ENCODE results near the gene GPATCH8.

GPATCH8 gene

DNA sequence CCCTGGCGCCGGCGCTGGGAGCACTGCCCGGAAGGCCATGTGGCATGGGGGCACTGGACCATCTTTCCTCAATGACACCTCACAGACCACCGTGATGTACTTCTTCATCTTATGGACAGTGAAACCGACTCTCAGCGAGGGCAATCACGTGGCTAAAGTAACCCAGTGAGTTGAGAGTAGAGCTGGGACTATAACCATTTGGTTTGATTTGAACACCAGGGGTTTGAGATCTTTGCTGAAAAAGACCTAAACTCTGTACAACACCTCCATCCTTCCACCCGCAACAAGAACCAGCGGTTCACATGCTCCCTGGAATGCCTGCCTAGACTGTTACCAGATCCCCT is 117.1 kb downstream of the GPATCH8 start (continued):
- TF ChIP-seq, protein P1, sequence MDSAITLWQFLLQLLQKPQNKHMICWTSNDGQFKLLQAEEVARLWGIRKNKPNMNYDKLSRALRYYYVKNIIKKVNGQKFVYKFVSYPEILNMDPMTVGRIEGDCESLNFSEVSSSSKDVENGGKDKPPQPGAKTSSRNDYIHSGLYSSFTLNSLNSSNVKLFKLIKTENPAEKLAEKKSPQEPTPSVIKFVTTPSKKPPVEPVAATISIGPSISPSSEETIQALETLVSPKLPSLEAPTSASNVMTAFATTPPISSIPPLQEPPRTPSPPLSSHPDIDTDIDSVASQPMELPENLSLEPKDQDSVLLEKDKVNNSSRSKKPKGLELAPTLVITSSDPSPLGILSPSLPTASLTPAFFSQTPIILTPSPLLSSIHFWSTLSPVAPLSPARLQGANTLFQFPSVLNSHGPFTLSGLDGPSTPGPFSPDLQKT (IDR thresholded peaks at IDR 0.05; ENCODE audit: borderline replicate concordance, low read depth, low read length): no peak
- no peak for TF ChIP-seq ZNF600 (tag by site-specific recombination; IDR thresholded peaks at IDR 0.05)
- TF ChIP-seq, protein P2, sequence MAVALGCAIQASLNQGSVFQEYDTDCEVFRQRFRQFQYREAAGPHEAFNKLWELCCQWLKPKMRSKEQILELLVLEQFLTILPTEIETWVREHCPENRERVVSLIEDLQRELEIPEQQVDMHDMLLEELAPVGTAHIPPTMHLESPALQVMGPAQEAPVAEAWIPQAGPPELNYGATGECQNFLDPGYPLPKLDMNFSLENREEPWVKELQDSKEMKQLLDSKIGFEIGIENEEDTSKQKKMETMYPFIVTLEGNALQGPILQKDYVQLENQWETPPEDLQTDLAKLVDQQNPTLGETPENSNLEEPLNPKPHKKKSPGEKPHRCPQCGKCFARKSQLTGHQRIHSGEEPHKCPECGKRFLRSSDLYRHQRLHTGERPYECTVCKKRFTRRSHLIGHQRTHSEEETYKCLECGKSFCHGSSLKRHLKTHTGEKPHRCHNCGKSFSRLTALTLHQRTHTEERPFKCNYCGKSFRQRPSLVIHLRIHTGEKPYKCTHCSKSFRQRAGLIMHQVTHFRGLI (tag by site-specific recombination; IDR thresholded peaks at IDR 0.05): no peak
- TF ChIP-seq ZNF157 (tag by site-specific recombination; IDR thresholded peaks at IDR 0.05): no peak
- no peak for TF ChIP-seq ZNF174 (tag by site-specific recombination; IDR thresholded peaks at IDR 0.05)
- no peak for TF ChIP-seq ZNF558 (tag by site-specific recombination; IDR thresholded peaks at IDR 0.05)
- TF ChIP-seq ZNF514 (tag by site-specific recombination; IDR thresholded peaks at IDR 0.05): no peak

DNA sequence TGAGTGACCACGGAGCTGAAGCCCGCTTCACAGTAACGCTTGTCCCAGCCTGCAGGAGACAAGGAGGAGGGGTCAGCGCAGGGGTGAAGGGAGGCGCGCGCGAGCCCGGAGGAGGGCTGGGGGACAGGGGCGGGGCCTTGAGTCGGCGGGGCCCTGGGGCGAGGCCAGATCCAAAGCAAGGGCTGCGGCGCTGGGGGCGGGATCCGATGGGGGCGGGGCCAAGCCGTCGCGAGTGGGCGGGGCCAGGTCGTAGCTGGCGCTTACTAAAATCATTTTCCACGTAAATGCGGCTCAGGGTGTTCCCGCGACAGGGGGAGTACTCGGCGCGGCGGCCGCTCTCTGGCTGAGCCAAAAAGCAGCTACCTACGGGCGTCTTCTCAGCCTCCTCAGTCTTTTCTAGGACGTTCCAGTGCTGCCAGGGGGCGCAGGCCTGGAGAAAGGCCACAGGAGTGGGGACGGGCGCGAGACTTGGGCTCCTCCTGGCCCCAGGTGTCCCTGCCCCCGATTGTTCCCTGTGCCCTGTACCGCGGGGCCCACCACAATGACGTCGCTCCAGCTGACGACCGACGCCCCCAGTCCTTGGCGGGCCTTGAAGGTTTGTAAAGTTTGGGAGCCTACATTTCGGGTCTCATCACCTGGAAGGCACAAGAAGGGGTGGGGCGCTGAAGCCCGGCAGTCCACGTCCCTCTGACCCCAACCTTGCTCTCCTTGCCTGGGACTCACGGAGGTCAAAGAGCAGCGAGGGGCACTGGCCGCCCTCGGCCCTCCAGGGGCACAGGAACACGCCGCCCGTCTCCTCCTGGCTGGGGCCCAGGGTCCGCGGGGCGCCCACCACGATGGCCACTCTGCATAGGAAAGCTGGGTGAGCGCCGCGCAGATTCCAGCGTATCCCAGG is 117.7 kb downstream of the GPATCH8 start:
- peak overlapping the region; percentile 50 for H3K4me3 ChIP-seq (ENCODE audit: low read depth, low read length)
- POLR2A ChIA-PET: interaction anchor here (0.6 to 1.3 kb wide), 7 partner anchors 23 to 222 kb away, joined by 3 to 12 read pairs (median 4); partner anchors contain the start of genes FAM171A2, GPATCH8 and GRN
- no peaks in the 10 kb centered on the region for H3K9me3 ChIP-seq (ENCODE audit: control insufficient read depth, insufficient read depth, low read depth, low read length)
- peak overlapping the region; percentile 43; the same call in 1 of the 2 replicates for H3K27ac ChIP-seq (ENCODE audit: extremely low read depth, low read depth, low read length)
- H3K36me3 ChIP-seq (ENCODE audit: control insufficient read depth in 2 of 2, insufficient read depth in 1 of 2, low read length in 2 of 2): no peaks in the 10 kb centered on the region
- CTCF ChIA-PET: interaction anchor here (0.6 to 1.5 kb wide), 10 partner anchors 9 to 287 kb away, joined by 3 to 6 read pairs (median 3); no protein-coding TSS in a partner anchor
- H3K4me1 ChIP-seq (ENCODE audit: control insufficient read depth, insufficient read depth, low read length): peaks cover 2% of the 10 kb centered on the region; the same call in 1 of the 2 replicates
- TF ChIP-seq, protein P3, sequence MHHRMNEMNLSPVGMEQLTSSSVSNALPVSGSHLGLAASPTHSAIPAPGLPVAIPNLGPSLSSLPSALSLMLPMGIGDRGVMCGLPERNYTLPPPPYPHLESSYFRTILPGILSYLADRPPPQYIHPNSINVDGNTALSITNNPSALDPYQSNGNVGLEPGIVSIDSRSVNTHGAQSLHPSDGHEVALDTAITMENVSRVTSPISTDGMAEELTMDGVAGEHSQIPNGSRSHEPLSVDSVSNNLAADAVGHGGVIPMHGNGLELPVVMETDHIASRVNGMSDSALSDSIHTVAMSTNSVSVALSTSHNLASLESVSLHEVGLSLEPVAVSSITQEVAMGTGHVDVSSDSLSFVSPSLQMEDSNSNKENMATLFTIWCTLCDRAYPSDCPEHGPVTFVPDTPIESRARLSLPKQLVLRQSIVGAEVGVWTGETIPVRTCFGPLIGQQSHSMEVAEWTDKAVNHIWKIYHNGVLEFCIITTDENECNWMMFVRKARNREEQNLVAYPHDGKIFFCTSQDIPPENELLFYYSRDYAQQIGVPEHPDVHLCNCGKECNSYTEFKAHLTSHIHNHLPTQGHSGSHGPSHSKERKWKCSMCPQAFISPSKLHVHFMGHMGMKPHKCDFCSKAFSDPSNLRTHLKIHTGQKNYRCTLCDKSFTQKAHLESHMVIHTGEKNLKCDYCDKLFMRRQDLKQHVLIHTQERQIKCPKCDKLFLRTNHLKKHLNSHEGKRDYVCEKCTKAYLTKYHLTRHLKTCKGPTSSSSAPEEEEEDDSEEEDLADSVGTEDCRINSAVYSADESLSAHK (tag by site-specific recombination; IDR thresholded peaks at IDR 0.05): no peak
- TF ChIP-seq GLIS2 (tag by site-specific recombination; IDR thresholded peaks at IDR 0.05): peak; percentile 70
- TF ChIP-seq ZNF335 (tag by site-specific recombination; conservative IDR thresholded peaks at IDR 0.05): peak; percentile 94
- TF ChIP-seq ZNF24 (tag by site-specific recombination; IDR thresholded peaks at IDR 0.05): 0 out of 2 replicates have a peak, but pooled peaks have one; percentile 32
- peak; percentile 17; the same call in 1 of the 2 replicates for TF ChIP-seq ZNF76 (tag by site-specific recombination; IDR thresholded peaks at IDR 0.05; ENCODE audit: borderline replicate concordance, low read depth)
- TF ChIP-seq, protein P4, sequence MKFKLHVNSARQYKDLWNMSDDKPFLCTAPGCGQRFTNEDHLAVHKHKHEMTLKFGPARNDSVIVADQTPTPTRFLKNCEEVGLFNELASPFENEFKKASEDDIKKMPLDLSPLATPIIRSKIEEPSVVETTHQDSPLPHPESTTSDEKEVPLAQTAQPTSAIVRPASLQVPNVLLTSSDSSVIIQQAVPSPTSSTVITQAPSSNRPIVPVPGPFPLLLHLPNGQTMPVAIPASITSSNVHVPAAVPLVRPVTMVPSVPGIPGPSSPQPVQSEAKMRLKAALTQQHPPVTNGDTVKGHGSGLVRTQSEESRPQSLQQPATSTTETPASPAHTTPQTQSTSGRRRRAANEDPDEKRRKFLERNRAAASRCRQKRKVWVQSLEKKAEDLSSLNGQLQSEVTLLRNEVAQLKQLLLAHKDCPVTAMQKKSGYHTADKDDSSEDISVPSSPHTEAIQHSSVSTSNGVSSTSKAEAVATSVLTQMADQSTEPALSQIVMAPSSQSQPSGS (tag by site-specific recombination; IDR thresholded peaks at IDR 0.05; ENCODE audit: low read depth): peak; percentile 47; the same call in 1 of the 2 replicates
- peak; percentile 69 for TF ChIP-seq ZBTB8A (tag by site-specific recombination; IDR thresholded peaks at IDR 0.05)
- 0 out of 2 replicates have a peak, but pooled peaks have one; percentile 15 for TF ChIP-seq KLF7 (tag by site-specific recombination; IDR thresholded peaks at IDR 0.05; ENCODE audit: borderline replicate concordance)
- peak; percentile 45; the same call in 1 of the 2 replicates for TF ChIP-seq KLF1 (tag by site-specific recombination; IDR thresholded peaks at IDR 0.05)
- TF ChIP-seq, protein P5, sequence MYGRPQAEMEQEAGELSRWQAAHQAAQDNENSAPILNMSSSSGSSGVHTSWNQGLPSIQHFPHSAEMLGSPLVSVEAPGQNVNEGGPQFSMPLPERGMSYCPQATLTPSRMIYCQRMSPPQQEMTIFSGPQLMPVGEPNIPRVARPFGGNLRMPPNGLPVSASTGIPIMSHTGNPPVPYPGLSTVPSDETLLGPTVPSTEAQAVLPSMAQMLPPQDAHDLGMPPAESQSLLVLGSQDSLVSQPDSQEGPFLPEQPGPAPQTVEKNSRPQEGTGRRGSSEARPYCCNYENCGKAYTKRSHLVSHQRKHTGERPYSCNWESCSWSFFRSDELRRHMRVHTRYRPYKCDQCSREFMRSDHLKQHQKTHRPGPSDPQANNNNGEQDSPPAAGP (tag by site-specific recombination; IDR thresholded peaks at IDR 0.05): 0 out of 2 replicates have a peak, but pooled peaks have one; percentile 21
- TF ChIP-seq ZNF629 (tag by site-specific recombination; IDR thresholded peaks at IDR 0.05): peak; percentile 61
- peak; percentile 97 for TF ChIP-seq ZFP69B (tag by site-specific recombination; IDR thresholded peaks at IDR 0.05)
- TF ChIP-seq, protein P6, sequence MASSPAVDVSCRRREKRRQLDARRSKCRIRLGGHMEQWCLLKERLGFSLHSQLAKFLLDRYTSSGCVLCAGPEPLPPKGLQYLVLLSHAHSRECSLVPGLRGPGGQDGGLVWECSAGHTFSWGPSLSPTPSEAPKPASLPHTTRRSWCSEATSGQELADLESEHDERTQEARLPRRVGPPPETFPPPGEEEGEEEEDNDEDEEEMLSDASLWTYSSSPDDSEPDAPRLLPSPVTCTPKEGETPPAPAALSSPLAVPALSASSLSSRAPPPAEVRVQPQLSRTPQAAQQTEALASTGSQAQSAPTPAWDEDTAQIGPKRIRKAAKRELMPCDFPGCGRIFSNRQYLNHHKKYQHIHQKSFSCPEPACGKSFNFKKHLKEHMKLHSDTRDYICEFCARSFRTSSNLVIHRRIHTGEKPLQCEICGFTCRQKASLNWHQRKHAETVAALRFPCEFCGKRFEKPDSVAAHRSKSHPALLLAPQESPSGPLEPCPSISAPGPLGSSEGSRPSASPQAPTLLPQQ (tag by site-specific recombination; IDR thresholded peaks at IDR 0.05): peak; percentile 99
- 0 out of 2 replicates have a peak, but pooled peaks have one; percentile 63 for TF ChIP-seq WT1 (tag by site-specific recombination; IDR thresholded peaks at IDR 0.05)
- peak; percentile 68 for TF ChIP-seq SP2 (tag by site-specific recombination; IDR thresholded peaks at IDR 0.05)
- TF ChIP-seq, protein P7, sequence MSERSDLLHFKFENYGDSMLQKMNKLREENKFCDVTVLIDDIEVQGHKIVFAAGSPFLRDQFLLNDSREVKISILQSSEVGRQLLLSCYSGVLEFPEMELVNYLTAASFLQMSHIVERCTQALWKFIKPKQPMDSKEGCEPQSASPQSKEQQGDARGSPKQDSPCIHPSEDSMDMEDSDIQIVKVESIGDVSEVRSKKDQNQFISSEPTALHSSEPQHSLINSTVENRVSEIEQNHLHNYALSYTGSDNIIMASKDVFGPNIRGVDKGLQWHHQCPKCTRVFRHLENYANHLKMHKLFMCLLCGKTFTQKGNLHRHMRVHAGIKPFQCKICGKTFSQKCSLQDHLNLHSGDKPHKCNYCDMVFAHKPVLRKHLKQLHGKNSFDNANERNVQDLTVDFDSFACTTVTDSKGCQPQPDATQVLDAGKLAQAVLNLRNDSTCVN (tag by site-specific recombination; optimal IDR thresholded peaks at IDR 0.05): peak; percentile 57
- TF ChIP-seq ZNF16 (tag by site-specific recombination; IDR thresholded peaks at IDR 0.05; ENCODE audit: low read depth): no peak
